ENCODE measurements around the gene AGPS.

The AGPS gene

GRCh38 chr2:177579486-177580036, 187.0 kb downstream of the AGPS start:
- Histone ChIP-seq H3K27ac (ENCODE audit: low read depth, low read length) (no peak overlapping the region), H3F3A (ENCODE audit: control insufficient read depth, insufficient read depth) (no peaks in the 10 kb centered on the region)

GRCh38 chr2:177582000-177582399, 189.4 kb downstream of the AGPS start:
- Histone ChIP-seq H3K9me2 (replicated peaks; ENCODE audit: control insufficient read depth, low read length) (no peaks in the 10 kb centered on the region), H3K9me3 (ENCODE audit: control insufficient read depth, insufficient read depth, low read length) (no peaks in the 10 kb centered on the region), H3K36me3 (ENCODE audit: control insufficient read depth, low read length) (no peaks in the 10 kb centered on the region), H4K20me1 (ENCODE audit: control insufficient read depth, insufficient read depth, low read depth, low read length) (no peaks in the 10 kb centered on the region), H3K4me2 (ENCODE audit: low read length) (no peak overlapping the region), H3K79me2 (ENCODE audit: control insufficient read depth, low read length) (no peaks in the 10 kb centered on the region), H3K4me1 (ENCODE audit: control insufficient read depth, low read length) (no peaks in the 10 kb centered on the region), H3K27me3 (ENCODE audit: control insufficient read depth, low read length) (no peaks in the 10 kb centered on the region; the same call in 1 of the 2 replicates), H3K27ac (ENCODE audit: low read depth, low read length) (no peak overlapping the region), H3F3A (ENCODE audit: control insufficient read depth, insufficient read depth) (no peaks in the 10 kb centered on the region), H3K4me3 (ENCODE audit: low read length) (no peak overlapping the region)
- TF ChIP-seq EZH2phosphoT487 (IDR thresholded peaks at IDR 0.05; ENCODE audit: borderline replicate concordance, low read length) (no peak), CTCF (IDR thresholded peaks at IDR 0.05; ENCODE audit: low read depth, low read length, poor library complexity, severe bottlenecking) (no peak)

More at GRCh38 chr2:177579486-177580036, 187.0 kb downstream of the AGPS start:
- H3K4me3 ChIP-seq (ENCODE audit: low read length): no peak overlapping the region
- no peak for TF ChIP-seq EZH2phosphoT487 (IDR thresholded peaks at IDR 0.05; ENCODE audit: borderline replicate concordance, low read length)
- TF ChIP-seq CTCF (IDR thresholded peaks at IDR 0.05; ENCODE audit: low read depth, low read length, poor library complexity, severe bottlenecking): no peak
- no peaks in the 10 kb centered on the region for H3K36me3 ChIP-seq (ENCODE audit: control insufficient read depth, low read length)
- H3K27me3 ChIP-seq (ENCODE audit: control insufficient read depth, low read length): no peaks in the 10 kb centered on the region; the same call in 1 of the 2 replicates
- no peaks in the 10 kb centered on the region for H3K9me3 ChIP-seq (ENCODE audit: control insufficient read depth, insufficient read depth, low read length)
- no peaks in the 10 kb centered on the region for H3K9me2 ChIP-seq (replicated peaks; ENCODE audit: control insufficient read depth, low read length)
- no peaks in the 10 kb centered on the region for H3K79me2 ChIP-seq (ENCODE audit: control insufficient read depth, low read length)
- no peaks in the 10 kb centered on the region for H3K4me1 ChIP-seq (ENCODE audit: control insufficient read depth, low read length)
- no peaks in the 10 kb centered on the region for H4K20me1 ChIP-seq (ENCODE audit: control insufficient read depth, insufficient read depth, low read depth, low read length)
- H3K4me2 ChIP-seq (ENCODE audit: low read length): no peak overlapping the region

- Histone ChIP-seq H3F3A (ENCODE audit: control insufficient read depth, insufficient read depth) (no peaks in the 10 kb centered on the region), H3K9me3 (ENCODE audit: control insufficient read depth, insufficient read depth, low read length) (no peaks in the 10 kb centered on the region), H3K79me2 (ENCODE audit: control insufficient read depth, low read length) (no peaks in the 10 kb centered on the region), H3K36me3 (ENCODE audit: control insufficient read depth, low read length) (no peaks in the 10 kb centered on the region), H3K4me2 (ENCODE audit: low read length) (no peak overlapping the region), H3K4me3 (ENCODE audit: low read length) (no peak overlapping the region), H3K27me3 (ENCODE audit: control insufficient read depth, low read length) (no peaks in the 10 kb centered on the region; the same call in 1 of the 2 replicates), H3K9me2 (replicated peaks; ENCODE audit: control insufficient read depth, low read length) (no peaks in the 10 kb centered on the region), H3K4me1 (ENCODE audit: control insufficient read depth, low read length) (no peaks in the 10 kb centered on the region), H4K20me1 (ENCODE audit: control insufficient read depth, insufficient read depth, low read depth, low read length) (no peaks in the 10 kb centered on the region), H3K27ac (ENCODE audit: low read depth, low read length) (no peak overlapping the region)
- no peak for TF ChIP-seq EZH2phosphoT487 (IDR thresholded peaks at IDR 0.05; ENCODE audit: borderline replicate concordance, low read length)
- TF ChIP-seq CTCF (IDR thresholded peaks at IDR 0.05; ENCODE audit: low read depth, low read length, poor library complexity, severe bottlenecking): no peak
These were observed 191.6 kb downstream of the AGPS start for GRCh38 chr2:177584030-177584692.
